ENCODE results near the gene DCDC2C. TPM values are rescaled to one million over a fixed set of nuclear protein-coding genes. Genes with fewer than 3 reads are reported as not detected.

DCDC2C gene
- total RNA-seq, 1 donor from 2014 or later = not detected

DNA sequence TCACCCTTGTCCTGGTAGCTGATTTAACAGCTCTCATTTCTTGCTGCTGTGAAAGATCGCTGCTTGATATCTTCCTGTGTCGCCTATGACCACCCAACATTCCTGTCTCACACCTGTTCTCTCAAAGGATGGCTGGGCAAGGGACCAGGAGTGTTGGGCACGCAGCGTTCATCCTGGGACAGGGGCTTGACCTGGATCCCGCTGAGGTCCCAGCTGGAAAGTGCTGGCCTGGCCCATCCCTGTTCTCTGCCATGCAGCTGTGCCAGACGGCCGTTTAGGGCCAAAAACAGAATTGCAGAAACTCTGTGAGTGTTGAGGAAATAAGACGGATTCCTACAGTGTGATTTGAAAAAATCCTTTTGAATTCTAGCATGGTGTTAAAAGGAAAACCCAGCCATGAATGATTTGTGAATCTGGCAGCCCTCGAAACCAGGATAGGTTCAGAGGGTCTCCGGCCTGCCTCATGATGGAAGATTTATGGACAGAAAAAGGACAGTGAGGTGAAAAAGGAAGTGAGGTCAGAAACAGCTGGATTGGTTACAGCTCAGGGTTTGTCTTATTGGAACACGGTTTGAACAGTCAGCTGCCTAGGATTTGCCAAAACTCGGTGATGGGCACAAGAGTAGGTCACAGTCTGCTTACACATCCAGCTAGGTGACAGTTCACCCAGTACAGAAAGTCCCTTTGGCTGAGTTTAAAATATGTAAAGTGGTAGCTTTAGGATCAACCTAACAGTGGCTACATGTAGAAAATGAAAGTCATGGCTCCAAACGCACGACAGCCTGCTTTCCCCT lies 164.8 kb downstream of the DCDC2C start:
- Histone ChIP-seq H3K27ac (no peak overlapping the region), H3K9me3 (no peaks in the 10 kb centered on the region), H3K4me3 (no peak overlapping the region), H3K4me1 (no peaks in the 10 kb centered on the region), H3K27me3 (ENCODE audit: low read depth) (no peaks in the 10 kb centered on the region), H3K36me3 (no peaks in the 10 kb centered on the region)
- TF ChIP-seq, protein P1, sequence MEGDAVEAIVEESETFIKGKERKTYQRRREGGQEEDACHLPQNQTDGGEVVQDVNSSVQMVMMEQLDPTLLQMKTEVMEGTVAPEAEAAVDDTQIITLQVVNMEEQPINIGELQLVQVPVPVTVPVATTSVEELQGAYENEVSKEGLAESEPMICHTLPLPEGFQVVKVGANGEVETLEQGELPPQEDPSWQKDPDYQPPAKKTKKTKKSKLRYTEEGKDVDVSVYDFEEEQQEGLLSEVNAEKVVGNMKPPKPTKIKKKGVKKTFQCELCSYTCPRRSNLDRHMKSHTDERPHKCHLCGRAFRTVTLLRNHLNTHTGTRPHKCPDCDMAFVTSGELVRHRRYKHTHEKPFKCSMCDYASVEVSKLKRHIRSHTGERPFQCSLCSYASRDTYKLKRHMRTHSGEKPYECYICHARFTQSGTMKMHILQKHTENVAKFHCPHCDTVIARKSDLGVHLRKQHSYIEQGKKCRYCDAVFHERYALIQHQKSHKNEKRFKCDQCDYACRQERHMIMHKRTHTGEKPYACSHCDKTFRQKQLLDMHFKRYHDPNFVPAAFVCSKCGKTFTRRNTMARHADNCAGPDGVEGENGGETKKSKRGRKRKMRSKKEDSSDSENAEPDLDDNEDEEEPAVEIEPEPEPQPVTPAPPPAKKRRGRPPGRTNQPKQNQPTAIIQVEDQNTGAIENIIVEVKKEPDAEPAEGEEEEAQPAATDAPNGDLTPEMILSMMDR (IDR thresholded peaks at IDR 0.05) = no peak
- DNase-seq (no peak), ATAC-seq (no peak)
- intact Hi-C loops (cut with DNase I) = no loop called here

DNA sequence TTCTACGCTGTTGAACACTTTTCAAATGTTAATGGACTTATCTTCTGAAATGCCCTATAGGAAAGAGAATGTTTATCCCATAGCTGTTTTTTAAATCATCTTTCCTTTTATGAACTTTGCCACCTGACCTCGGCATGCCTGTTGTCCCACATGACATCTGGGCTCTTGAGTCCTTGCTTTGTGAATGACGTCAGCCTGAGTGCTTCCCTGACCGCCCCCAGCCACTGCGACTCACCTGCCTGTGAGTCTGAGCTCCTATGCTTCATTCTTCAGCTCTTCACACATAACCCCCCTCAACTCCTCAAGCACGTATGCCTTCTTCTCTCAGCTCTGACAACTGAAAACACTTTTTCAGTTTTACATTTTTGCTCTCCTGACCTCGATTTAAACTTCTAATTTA lies 166.8 kb downstream of the DCDC2C start:
- TF ChIP-seq, protein P1 (IDR thresholded peaks at IDR 0.05) = no peak
- H3K27me3 ChIP-seq (ENCODE audit: low read depth) = no peaks in the 10 kb centered on the region
- H3K4me3 ChIP-seq = no peak overlapping the region
- DNase-seq (no peak), ATAC-seq (no peak)
- H3K4me1 ChIP-seq = no peaks in the 10 kb centered on the region
- no peak overlapping the region for H3K27ac ChIP-seq
- H3K9me3 ChIP-seq = no peaks in the 10 kb centered on the region
- intact Hi-C loops (cut with DNase I) = no loop called here
- no peaks in the 10 kb centered on the region for H3K36me3 ChIP-seq

DNA sequence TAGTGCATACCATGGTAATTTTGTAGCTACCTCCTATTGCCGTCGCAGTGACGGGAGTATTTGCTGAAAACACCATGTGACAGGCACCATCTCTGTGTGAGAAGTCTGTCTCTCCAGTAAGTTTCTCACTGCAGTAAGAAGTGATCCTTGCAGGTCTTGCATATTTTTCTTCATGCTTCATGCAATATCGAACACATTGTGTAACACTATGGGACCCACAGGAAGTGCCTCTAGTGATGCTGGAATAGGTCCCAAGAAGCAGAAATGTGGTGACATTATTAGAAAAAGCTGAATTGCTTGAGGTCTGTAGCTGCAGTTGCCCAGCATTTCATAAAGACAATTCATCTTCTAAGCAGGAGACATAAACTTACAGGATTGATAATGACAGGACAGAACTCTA lies 167.6 kb downstream of the DCDC2C start:
- ATAC-seq (no peak), DNase-seq (no peak)
- TF ChIP-seq, protein P1 (IDR thresholded peaks at IDR 0.05) = no peak
- no peaks in the 10 kb centered on the region for H3K36me3 ChIP-seq
- H3K4me3 ChIP-seq = no peak overlapping the region
- intact Hi-C loops (cut with DNase I) = no loop called here
- no peak overlapping the region for H3K27ac ChIP-seq
- no peaks in the 10 kb centered on the region for H3K9me3 ChIP-seq
- no peaks in the 10 kb centered on the region for H3K4me1 ChIP-seq
- no peaks in the 10 kb centered on the region for H3K27me3 ChIP-seq (ENCODE audit: low read depth)

DNA sequence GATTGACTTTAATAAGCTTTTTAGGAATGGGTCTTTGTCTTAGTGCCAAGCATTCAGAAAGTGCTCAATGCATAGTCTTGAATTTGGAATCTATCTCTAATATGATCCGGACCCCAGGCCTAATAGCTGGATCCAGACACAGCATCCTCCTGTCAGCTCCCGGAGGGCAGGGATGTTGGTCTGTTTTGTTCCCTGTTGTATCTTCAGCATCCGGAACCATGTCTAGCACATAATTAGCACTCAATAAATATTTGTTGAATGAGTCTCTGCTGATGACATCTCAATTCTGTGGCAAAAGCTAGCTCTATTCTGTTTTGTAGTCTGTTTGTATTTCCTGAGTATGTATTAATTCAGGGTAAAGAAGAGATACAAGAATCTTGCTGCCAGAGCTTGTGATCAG lies 169.1 kb downstream of the DCDC2C start:
- Histone ChIP-seq H3K4me1 (no peaks in the 10 kb centered on the region), H3K27ac (no peak overlapping the region), H3K4me3 (no peak overlapping the region), H3K9me3 (no peaks in the 10 kb centered on the region), H3K36me3 (no peaks in the 10 kb centered on the region), H3K27me3 (ENCODE audit: low read depth) (no peaks in the 10 kb centered on the region)
- TF ChIP-seq, protein P1 (IDR thresholded peaks at IDR 0.05) = no peak
- DNase-seq (no peak), ATAC-seq (no peak)
- intact Hi-C loops (cut with DNase I) = no loop called here

DNA sequence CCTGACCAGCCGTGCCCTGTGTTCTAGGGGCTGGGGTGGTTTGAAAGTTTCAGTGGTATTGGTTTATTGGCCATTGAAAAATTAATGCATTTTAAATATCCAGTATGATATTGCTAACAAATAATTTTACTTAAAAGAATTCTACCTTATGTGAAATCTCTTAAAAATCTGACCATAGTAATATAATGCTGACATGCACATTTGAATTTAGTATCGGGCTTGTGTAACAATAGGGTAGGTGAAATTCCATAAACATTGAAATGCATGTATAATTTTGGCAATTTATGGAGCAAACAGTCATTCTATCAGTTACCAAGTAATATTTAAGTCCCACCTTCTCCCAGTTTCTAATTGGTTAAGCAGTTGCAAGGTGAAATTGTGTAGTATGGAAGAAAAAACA lies 170.5 kb downstream of the DCDC2C start:
- Histone ChIP-seq H3K4me1 (no peaks in the 10 kb centered on the region), H3K4me3 (no peak overlapping the region), H3K36me3 (no peaks in the 10 kb centered on the region), H3K27me3 (ENCODE audit: low read depth) (no peaks in the 10 kb centered on the region), H3K27ac (no peak overlapping the region), H3K9me3 (no peaks in the 10 kb centered on the region)
- TF ChIP-seq, protein P1 (IDR thresholded peaks at IDR 0.05) = no peak
- intact Hi-C loops (cut with DNase I) = no loop called here
- DNase-seq (no peak), ATAC-seq (no peak)

Measured in lower lobe of right lung (tissue), 2 donors.